CD14-positive monocyte (primary cell): ENCODE results near the gene PLCL2. TPM values are rescaled to one million over a fixed set of nuclear protein-coding genes. Genes with fewer than 3 reads are reported as not detected.

Experiments used
- DNase-seq, 3 donors: peaks; one replicate each; pipeline ENCODE4 v3.0.0-alpha.2; 2011 to 2022
- H2AFZ ChIP-seq: 2 replicates; pipeline ENCODE4 v1.6.0; 2012; ENCODE audit warnings: mild to moderate bottlenecking, low read depth, low read length, inconsistent platforms; ENCODE audit not compliant: insufficient read depth, poor library complexity, severe bottlenecking
- H3K27ac ChIP-seq, 2 donors: 1 replicate in 1 of 2; 2 replicates in 1 of 2; pipeline ENCODE4 v1.5.1; 2012 to 2013; ENCODE audit warnings: low read length in 2 of 2, control low read depth in 1 of 2, inconsistent platforms in 1 of 2, low read depth in 1 of 2, mild to moderate bottlenecking in 1 of 2
- H3K27me3 ChIP-seq, 2 donors: one replicate each; pipeline versions ENCODE4 v1.6.0 to v1.6.1; 2011 to 2013; ENCODE audit warnings: low read length in 2 of 2; ENCODE audit not compliant: control insufficient read depth in 2 of 2, insufficient read depth in 2 of 2
- H3K36me3 ChIP-seq, 2 donors: replicated peaks in 1 of 2; 1 replicate in 1 of 2; 2 replicates in 1 of 2; pipeline versions ENCODE4 v1.5.1 to v1.6.1; 2012 to 2013; ENCODE audit warnings: low read length in 2 of 2, control low read depth in 1 of 2, inconsistent platforms in 1 of 2, mild to moderate bottlenecking in 1 of 2; ENCODE audit not compliant: insufficient read depth in 2 of 2, control insufficient read depth in 1 of 2
- H3K4me1 ChIP-seq, 2 donors: 1 replicate in 1 of 2; 2 replicates in 1 of 2; pipeline versions ENCODE4 v1.5.1 to v1.6.1; 2012 to 2013; ENCODE audit warnings: low read length in 2 of 2, control low read depth in 1 of 2, inconsistent platforms in 1 of 2, mild to moderate bottlenecking in 1 of 2, moderate library complexity in 1 of 2; ENCODE audit not compliant: insufficient read depth in 2 of 2, control insufficient read depth in 1 of 2
- H3K4me2 ChIP-seq: replicated peaks from 2 replicates; pipeline ENCODE3; 2012; ENCODE audit warnings: low read length, moderate library complexity, mild to moderate bottlenecking; ENCODE audit not compliant: poor library complexity, severe bottlenecking; ENCODE audit errors: extremely low read depth
- H3K4me3 ChIP-seq, 3 experiments: fragments of 200-600 bp in 1 of 3; sonication (generic) in 1 of 3; replicated peaks in 1 of 3; 1 replicate in 2 of 3; 2 replicates in 1 of 3; pipeline ENCODE4 v1.5.1; 2011 to 2013; ENCODE audit warnings: low read length in 3 of 3, mild to moderate bottlenecking in 3 of 3, control low read depth in 2 of 3, low read depth in 2 of 3, inconsistent platforms in 1 of 3, moderate library complexity in 1 of 3
- H3K79me2 ChIP-seq: 2 replicates; pipeline ENCODE4 v1.6.0; 2012; ENCODE audit warnings: mild to moderate bottlenecking, control low read depth, inconsistent platforms, low read length, moderate library complexity; ENCODE audit not compliant: insufficient read depth
- H3K9ac ChIP-seq: 2 replicates; pipeline ENCODE4 v1.6.0; 2017; ENCODE audit warnings: low read length, mild to moderate bottlenecking; ENCODE audit not compliant: insufficient read depth, poor library complexity, severe bottlenecking
- H3K9me3 ChIP-seq, 2 donors: replicated peaks in 1 of 2; 1 replicate in 1 of 2; 2 replicates in 1 of 2; pipeline versions ENCODE4 v1.5.1 to v1.6.1; 2012 to 2013; ENCODE audit warnings: low read length in 2 of 2, control low read depth in 1 of 2; ENCODE audit not compliant: control insufficient read depth in 1 of 2, insufficient read depth in 1 of 2
- H4K20me1 ChIP-seq: 2 replicates; pipeline ENCODE4 v1.6.0; 2012; ENCODE audit warnings: mild to moderate bottlenecking, low read length, control low read depth, moderate library complexity; ENCODE audit not compliant: insufficient read depth
- H3K27ac Mint-ChIP-seq, 7 donors: one replicate each; pipeline ENCODE4 v1.8.0; 2020; ENCODE audit warnings: mild to moderate bottlenecking in 7 of 7, mixed read lengths in 7 of 7, moderate library complexity in 6 of 7, inconsistent platforms in 2 of 7
- H3K27me3 Mint-ChIP-seq, 3 donors: one replicate each; pipeline ENCODE4 v1.8.0; 2021 to 2022; ENCODE audit warnings: low read depth in 3 of 3, mild to moderate bottlenecking in 3 of 3, mixed read lengths in 3 of 3, moderate library complexity in 3 of 3, inconsistent platforms in 1 of 3
- H3K36me3 Mint-ChIP-seq, 2 donors: one replicate each; pipeline ENCODE4 v1.8.0; 2020; ENCODE audit warnings: mixed read lengths in 2 of 2, inconsistent platforms in 1 of 2, mild to moderate bottlenecking in 1 of 2
- H3K4me1 Mint-ChIP-seq: one replicate; pipeline ENCODE4 v1.8.0; 2020; ENCODE audit warnings: mild to moderate bottlenecking, mixed read lengths
- H3K4me3 Mint-ChIP-seq, 2 donors: one replicate each; pipeline ENCODE4 v1.8.0; 2020; ENCODE audit warnings: mild to moderate bottlenecking in 2 of 2, mixed read lengths in 2 of 2, moderate library complexity in 1 of 2
- H3K9me3 Mint-ChIP-seq, 7 donors: one replicate each; pipeline ENCODE4 v1.8.0; 2020 to 2022; ENCODE audit warnings: mixed read lengths in 7 of 7, mild to moderate bottlenecking in 6 of 7, moderate library complexity in 6 of 7, inconsistent platforms in 2 of 7
- CTCF ChIP-seq: fragments of 200-600 bp; IDR thresholded peaks from one replicate; pipeline ENCODE4 v1.8.0; 2022; ENCODE audit warnings: antibody characterized with exemption, mild to moderate bottlenecking
- WGBS: methylation state at CpG from one replicate; pipeline ENCODE4 v1.1.5; 2013; ENCODE audit warnings: missing lambda C conversion rate; ENCODE audit not compliant: insufficient coverage; 5-methylcytosine and 5-hydroxymethylcytosine counted together
- intact Hi-C, 2 donors: fragments of 100-400 bp; cut with micrococcal nuclease; formaldehyde crosslinking; loops; one replicate each; pipeline versions ENCODE4 v1.15.0 to v1.15.1; 2023
- polyA plus RNA-seq, 3 donors: library from polyadenylated mRNA; depleted of rRNA in 1 of 3; unstranded in 2 of 3; stranded (reverse) in 1 of 3; fragments of 300-500 nt in 2 of 3; fragments of >200 nt in 1 of 3; fragmentation: Illumina TruSeq in 2 of 3; gene quantifications; 1 replicate in 2 of 3; 2 replicates in 1 of 3; pipeline ENCODE4 v1.2.3, GENCODE V29; 2012 to 2021

Gene PLCL2
- polyA plus RNA-seq, 3 donors: 18.8 to 32.5 (median 26.8) TPM

- Histone ChIP-seq H3K36me3 (no peaks in the 10 kb centered on the region), H3K9me3 (peaks cover 0 to 18% of the 10 kb centered on the region in 2 donors), H4K20me1 (no peaks in the 10 kb centered on the region), H2AFZ (no peak overlapping the region), H3K4me3 (no peak overlapping the region), H3K27me3 (no peaks in the 10 kb centered on the region), H3K79me2 (no peaks in the 10 kb centered on the region), H3K4me2 (no peak overlapping the region), H3K9ac (no peak overlapping the region), H3K27ac (no peak overlapping the region), H3K4me1 (no peaks in the 10 kb centered on the region)
- H3K4me3 Mint-ChIP-seq: no peak overlapping the region
- H3K4me1 Mint-ChIP-seq: no peaks in the 10 kb centered on the region
- H3K36me3 Mint-ChIP-seq: no peaks in the 10 kb centered on the region
- H3K27ac Mint-ChIP-seq: no peak overlapping the region
- no peak for TF ChIP-seq CTCF
- peaks cover 8 to 23% (median 13%) of the 10 kb centered on the region in 7 donors for H3K9me3 Mint-ChIP-seq
- peaks cover 0 to 5% (median 1%) of the 10 kb centered on the region in 3 donors for H3K27me3 Mint-ChIP-seq
- no peak for DNase-seq
- intact Hi-C loops: no loop called here
- 87% methylated on average over 6 of the region's 10 CpGs for WGBS
Measured at GRCh38 chr3:17132286-17133115, 247.7 kb downstream of the PLCL2 start.

- Histone ChIP-seq H3K79me2 (no peaks in the 10 kb centered on the region), H3K9ac (no peak overlapping the region), H3K27me3 (no peaks in the 10 kb centered on the region), H3K27ac (no peak overlapping the region), H3K4me3 (no peak overlapping the region), H3K9me3 (peaks cover 0 to 11% of the 10 kb centered on the region in 2 donors), H3K4me1 (no peaks in the 10 kb centered on the region), H4K20me1 (no peaks in the 10 kb centered on the region), H2AFZ (no peak overlapping the region), H3K4me2 (no peak overlapping the region), H3K36me3 (no peaks in the 10 kb centered on the region)
- TF ChIP-seq CTCF: no peak
- no peak overlapping the region for H3K4me3 Mint-ChIP-seq
- intact Hi-C loops: no loop called here
- WGBS: 95% methylated on average over 15 of the region's 19 CpGs
- no peaks in the 10 kb centered on the region for H3K4me1 Mint-ChIP-seq
- no peak for DNase-seq
- peaks cover 4 to 14% (median 8%) of the 10 kb centered on the region in 7 donors for H3K9me3 Mint-ChIP-seq
- peak overlapping the region in 1 of 7 donors; percentile 30 for H3K27ac Mint-ChIP-seq
- H3K27me3 Mint-ChIP-seq: peaks cover 0 to 5% (median 1%) of the 10 kb centered on the region in 3 donors
- no peaks in the 10 kb centered on the region for H3K36me3 Mint-ChIP-seq
Measured at GRCh38 chr3:17133632-17134545, 249.1 kb downstream of the PLCL2 start.
